Peyer's patch (tissue), 4 donors: ENCODE results near the gene ZFP69. TPM values are rescaled to one million over a fixed set of nuclear protein-coding genes. Genes with fewer than 3 reads are reported as not detected.
A peak's percentile ranks its signal among the peaks of the same experiment; 100 is the strongest.
"Not testable (repeated sequence)": the region's sequence is repeated elsewhere in the genome, so short reads cannot be mapped to it uniquely, and the experiment has no call there.

Experiments used
- DNase-seq, 3 donors: peaks; one replicate each; pipeline ENCODE4 v3.0.0-alpha.2; 2017 to 2019
- H3K27ac ChIP-seq, 4 donors: fragments of 200-600 bp; sonication (generic); one replicate each; pipeline ENCODE4 v1.5.1; 2016 to 2019
- H3K27me3 ChIP-seq, 2 donors: fragments of 200-600 bp; sonication (generic); one replicate each; pipeline ENCODE4 v1.5.1; 2019
- H3K36me3 ChIP-seq, 3 donors: fragments of 200-600 bp; sonication (generic); one replicate each; pipeline ENCODE4 v1.5.1; 2016 to 2019
- H3K4me1 ChIP-seq, 4 donors: fragments of 200-600 bp; sonication (generic); one replicate each; pipeline ENCODE4 v1.5.1; 2016 to 2019
- H3K4me3 ChIP-seq, 4 donors: fragments of 200-600 bp; sonication (generic); 1 replicate in 3 of 4; 2 replicates in 1 of 4; pipeline ENCODE4 v1.5.1; 2016 to 2019; ENCODE audit warnings: mild to moderate bottlenecking in 1 of 4
- H3K9me3 ChIP-seq, 4 donors: fragments of 200-600 bp; sonication (generic); one replicate each; pipeline ENCODE4 v1.5.1; 2016 to 2019; ENCODE audit warnings: mild to moderate bottlenecking in 1 of 4
- POLR2A ChIP-seq, 2 donors: fragments of 450-650 bp; IDR thresholded peaks; one replicate each; pipeline ENCODE4 v1.5.1; 2017; ENCODE audit warnings: antibody characterized with exemption in 2 of 2, mild to moderate bottlenecking in 2 of 2, moderate library complexity in 2 of 2
- total RNA-seq, 4 donors: library from RNA; depleted of rRNA; stranded (reverse); fragments of >200 nt; gene quantifications; one replicate each; pipeline ENCODE4 v1.1.0, GENCODE V29; 2016
- TF ChIP-seq, protein P1 (sequence below), 6 experiments: fragments of 450-650 bp in 4 of 6; fragments of 200-600 bp in 2 of 6; sonication (generic) in 1 of 6; IDR thresholded peaks; one replicate each; pipeline ENCODE4 v1.5.1; 2017 to 2019; ENCODE audit warnings: antibody characterized with exemption in 6 of 6, mild to moderate bottlenecking in 3 of 6, moderate library complexity in 1 of 6

The ZFP69 gene
- total RNA-seq, 4 donors from 2014 or later = 1.2 to 8.3 (median 2.7) TPM

DNA sequence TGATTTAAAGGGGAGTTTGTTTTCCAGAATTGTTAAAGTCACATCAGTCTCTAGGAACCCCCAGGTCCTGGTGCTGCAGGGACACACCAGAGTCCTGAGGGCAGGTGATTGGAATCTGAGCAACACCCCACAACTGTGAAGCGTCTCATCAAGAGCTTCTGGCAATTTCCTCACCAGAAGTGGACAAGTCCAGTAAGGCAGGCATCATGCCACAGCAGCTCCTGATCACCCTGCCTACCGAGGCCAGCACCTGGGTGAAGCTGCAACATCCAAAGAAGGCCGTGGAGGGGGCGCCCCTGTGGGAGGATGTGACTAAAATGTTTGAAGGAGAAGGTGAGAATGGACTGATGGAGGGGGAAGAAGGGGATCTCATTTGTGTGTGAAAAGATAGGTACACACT lies 2.1 kb downstream of the ZFP69 start:
- Histone ChIP-seq H3K4me3 (no peak overlapping the region), H3K36me3 (peaks cover 0 to 14% (median 0%) of the 10 kb centered on the region in 3 donors), H3K4me1 (peaks cover 0 to 5% (median 0%) of the 10 kb centered on the region in 4 donors), H3K9me3 (peaks cover 0 to 12% (median 5%) of the 10 kb centered on the region in 4 donors), H3K27ac (no peak overlapping the region), H3K27me3 (no peaks in the 10 kb centered on the region)
- no peak for DNase-seq
- TF ChIP-seq POLR2A (IDR thresholded peaks at IDR 0.05) = no peak
- TF ChIP-seq, protein P1, sequence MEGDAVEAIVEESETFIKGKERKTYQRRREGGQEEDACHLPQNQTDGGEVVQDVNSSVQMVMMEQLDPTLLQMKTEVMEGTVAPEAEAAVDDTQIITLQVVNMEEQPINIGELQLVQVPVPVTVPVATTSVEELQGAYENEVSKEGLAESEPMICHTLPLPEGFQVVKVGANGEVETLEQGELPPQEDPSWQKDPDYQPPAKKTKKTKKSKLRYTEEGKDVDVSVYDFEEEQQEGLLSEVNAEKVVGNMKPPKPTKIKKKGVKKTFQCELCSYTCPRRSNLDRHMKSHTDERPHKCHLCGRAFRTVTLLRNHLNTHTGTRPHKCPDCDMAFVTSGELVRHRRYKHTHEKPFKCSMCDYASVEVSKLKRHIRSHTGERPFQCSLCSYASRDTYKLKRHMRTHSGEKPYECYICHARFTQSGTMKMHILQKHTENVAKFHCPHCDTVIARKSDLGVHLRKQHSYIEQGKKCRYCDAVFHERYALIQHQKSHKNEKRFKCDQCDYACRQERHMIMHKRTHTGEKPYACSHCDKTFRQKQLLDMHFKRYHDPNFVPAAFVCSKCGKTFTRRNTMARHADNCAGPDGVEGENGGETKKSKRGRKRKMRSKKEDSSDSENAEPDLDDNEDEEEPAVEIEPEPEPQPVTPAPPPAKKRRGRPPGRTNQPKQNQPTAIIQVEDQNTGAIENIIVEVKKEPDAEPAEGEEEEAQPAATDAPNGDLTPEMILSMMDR (IDR thresholded peaks at IDR 0.05) = no peak

DNA sequence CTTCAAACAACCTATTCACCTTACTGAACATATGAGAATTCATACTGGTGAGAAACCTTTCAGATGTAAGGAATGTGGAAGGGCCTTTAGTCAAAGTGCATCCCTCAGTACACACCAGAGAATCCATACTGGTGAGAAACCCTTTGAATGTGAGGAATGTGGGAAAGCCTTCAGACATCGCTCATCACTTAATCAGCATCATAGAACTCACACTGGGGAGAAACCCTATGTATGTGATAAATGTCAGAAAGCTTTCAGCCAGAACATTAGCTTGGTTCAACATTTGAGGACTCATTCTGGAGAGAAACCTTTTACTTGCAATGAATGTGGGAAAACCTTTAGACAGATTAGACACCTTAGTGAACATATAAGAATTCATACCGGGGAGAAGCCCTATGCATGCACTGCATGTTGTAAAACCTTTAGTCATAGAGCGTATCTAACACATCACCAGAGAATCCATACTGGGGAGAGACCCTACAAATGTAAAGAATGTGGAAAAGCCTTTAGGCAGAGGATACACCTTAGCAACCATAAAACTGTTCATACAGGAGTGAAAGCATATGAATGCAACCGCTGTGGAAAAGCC lies 18.3 kb downstream of the ZFP69 start:
- peaks cover 0 to 58% (median 0%) of the 10 kb centered on the region in 3 donors for H3K36me3 ChIP-seq
- no peaks in the 10 kb centered on the region for H3K27me3 ChIP-seq
- H3K27ac ChIP-seq = no peak overlapping the region
- TF ChIP-seq, protein P1 (IDR thresholded peaks at IDR 0.05) = no peak
- no peak for TF ChIP-seq POLR2A (IDR thresholded peaks at IDR 0.05)
- no peak for DNase-seq
- H3K4me1 ChIP-seq = no peaks in the 10 kb centered on the region
- no peak overlapping the region for H3K4me3 ChIP-seq
- H3K9me3 ChIP-seq = peaks cover 0 to 64% (median 21%) of the 10 kb centered on the region in 4 donors

DNA sequence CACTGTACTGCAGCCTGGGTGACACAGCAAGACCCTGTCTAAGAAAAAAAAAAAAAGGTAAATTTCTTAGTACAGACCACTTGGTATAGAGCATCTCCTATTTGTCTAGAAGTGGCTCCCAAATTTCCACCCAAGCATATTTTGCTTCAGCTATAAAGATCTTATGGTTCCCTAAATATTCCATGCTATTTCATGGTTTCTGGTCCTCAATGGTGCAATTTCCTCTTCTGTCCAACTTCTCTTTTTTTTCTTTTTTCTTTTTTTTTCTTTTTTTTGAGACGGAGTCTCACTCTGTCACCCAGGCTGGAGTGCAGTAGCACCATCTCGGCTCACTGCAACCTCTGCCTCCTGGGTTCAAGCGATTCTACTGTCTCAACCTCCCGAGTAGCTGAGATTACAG lies 25.6 kb downstream of the ZFP69 start:
- H3K4me3 ChIP-seq, DNase-seq, H3K36me3 ChIP-seq, H3K27me3 ChIP-seq, H3K4me1 ChIP-seq, H3K27ac ChIP-seq: not testable (repeated sequence)
- peaks cover 0 to 42% (median 8%) of the 10 kb centered on the region in 4 donors for H3K9me3 ChIP-seq

DNA sequence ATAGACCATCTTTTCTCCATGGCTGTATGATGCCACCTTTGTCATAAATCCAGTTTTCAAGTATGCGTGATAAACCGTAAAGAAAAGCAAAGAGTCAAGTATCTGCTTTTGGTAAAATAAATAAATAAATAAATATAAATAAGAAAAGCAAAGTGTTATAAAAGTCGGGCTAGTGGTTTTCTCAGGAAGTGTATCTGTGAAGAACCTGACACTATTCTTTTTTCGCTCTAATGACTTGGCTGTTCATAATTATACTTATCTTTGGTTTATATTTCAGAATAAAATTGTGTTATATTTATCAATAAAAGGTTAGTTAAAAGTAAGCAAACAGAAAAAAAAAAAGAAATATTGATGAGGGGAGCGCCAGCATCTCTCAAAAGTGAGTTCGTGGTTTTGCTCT lies 30.9 kb downstream of the ZFP69 start:
- no peaks in the 10 kb centered on the region for H3K36me3 ChIP-seq

DNA sequence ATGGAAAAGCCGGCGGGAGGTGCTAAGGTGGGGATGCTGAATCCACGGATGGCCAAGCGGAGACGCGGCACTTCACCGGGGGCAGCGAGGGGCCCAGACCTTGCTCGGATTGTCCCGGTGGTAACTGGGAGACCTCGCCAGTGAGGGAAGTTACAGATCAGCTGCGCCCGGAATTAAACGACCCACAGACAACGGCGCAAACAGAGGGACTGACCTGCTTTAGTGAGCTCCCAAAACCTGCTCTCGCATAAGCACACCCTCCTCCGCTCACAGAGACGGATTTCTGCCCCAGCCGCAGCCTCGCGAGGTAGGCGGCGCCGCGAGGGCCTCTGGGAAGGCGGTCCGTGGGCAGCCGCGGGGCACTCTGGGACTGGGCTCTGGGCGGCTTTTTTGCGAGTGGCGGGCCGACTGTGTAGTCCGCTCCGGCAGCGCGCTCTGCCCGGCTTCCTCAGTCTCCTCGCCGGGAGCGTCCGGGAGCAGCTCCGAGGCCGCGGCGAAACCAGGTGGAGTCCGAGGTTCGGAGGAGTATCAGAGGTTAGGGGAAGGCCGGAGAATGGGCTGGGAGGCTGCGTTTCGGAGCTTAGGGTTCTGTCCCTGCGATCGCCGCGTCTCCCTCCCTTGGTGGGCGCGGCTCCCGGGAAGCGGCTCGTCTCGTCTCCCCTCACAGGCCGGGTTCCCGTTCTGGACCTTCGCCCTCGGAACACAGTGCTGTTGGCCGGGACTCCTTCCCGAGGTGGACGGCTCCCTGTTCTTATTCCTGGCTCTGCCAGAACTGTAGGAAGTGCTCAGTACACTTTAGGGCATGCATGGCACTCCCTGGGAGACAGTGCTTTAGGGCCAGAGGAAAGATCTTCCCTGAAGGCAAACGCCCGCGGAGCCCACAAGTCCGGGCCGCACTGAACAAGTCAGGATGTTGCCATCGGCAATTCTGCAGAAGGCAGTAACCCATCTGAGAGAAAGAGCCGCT lies 31.6 kb downstream of the ZFP69 start, which contains the start of gene EXO5:
TSS of gene EXO5 (plus strand) at position 393 of the 967 bp plus-strand sequence. CDS start 5,778 bp downstream, outside the sequence.
- Histone ChIP-seq H3K27ac (peak within 1 kb of the TSS; percentile 24 to 77 (median 66)), H3K36me3 (no peaks in the 10 kb centered on the region), H3K4me1 (peaks cover 0 to 7% (median 0%) of the 10 kb centered on the region in 4 donors), H3K9me3 (peaks cover 0 to 12% (median 0%) of the 10 kb centered on the region in 4 donors), H3K27me3 (no peaks in the 10 kb centered on the region), H3K4me3 (peak within 1 kb of the TSS; percentile 53 to 88 (median 74))
- peak in 1 of 2 donors; percentile 52 for TF ChIP-seq POLR2A (IDR thresholded peaks at IDR 0.05)
- TF ChIP-seq, protein P1 (IDR thresholded peaks at IDR 0.05) = no peak
- peak; percentile 83 to 93 (median 87) for DNase-seq

More for the DNA sequence above, 30.9 kb downstream of the ZFP69 start:
- Histone ChIP-seq H3K27me3 (no peaks in the 10 kb centered on the region), H3K9me3 (peaks cover 0 to 16% (median 0%) of the 10 kb centered on the region in 4 donors), H3K4me1 (peaks cover 0 to 7% (median 0%) of the 10 kb centered on the region in 4 donors), H3K4me3 (peak overlapping the region; percentile 53 to 88 (median 74)), H3K27ac (peak overlapping the region in 3 of 4 donors; percentile 24 to 73 (median 59))
- TF ChIP-seq POLR2A (IDR thresholded peaks at IDR 0.05) = no peak
- TF ChIP-seq, protein P1 (IDR thresholded peaks at IDR 0.05) = no peak
- DNase-seq = no peak
